Activated CD8-positive, alpha-beta memory T cell treated with anti-CD3 and anti-CD28 coated beads for 48 hours (primary cell): ENCODE measurements around the gene CHD1.

Experiments used
- DNase-seq, 3 experiments: peaks; one replicate each; pipeline ENCODE4 v3.0.0-alpha.2; 2020; ENCODE audit warnings: low read depth in 2 of 3, low spot score in 2 of 3

Gene CHD1

GRCh38 chr5:98816582-98817222 lies 112.1 kb downstream of the CHD1 start:
- no peak for DNase-seq

GRCh38 chr5:98813755-98814154 lies 115.1 kb downstream of the CHD1 start:
- no peak for DNase-seq

DNA sequence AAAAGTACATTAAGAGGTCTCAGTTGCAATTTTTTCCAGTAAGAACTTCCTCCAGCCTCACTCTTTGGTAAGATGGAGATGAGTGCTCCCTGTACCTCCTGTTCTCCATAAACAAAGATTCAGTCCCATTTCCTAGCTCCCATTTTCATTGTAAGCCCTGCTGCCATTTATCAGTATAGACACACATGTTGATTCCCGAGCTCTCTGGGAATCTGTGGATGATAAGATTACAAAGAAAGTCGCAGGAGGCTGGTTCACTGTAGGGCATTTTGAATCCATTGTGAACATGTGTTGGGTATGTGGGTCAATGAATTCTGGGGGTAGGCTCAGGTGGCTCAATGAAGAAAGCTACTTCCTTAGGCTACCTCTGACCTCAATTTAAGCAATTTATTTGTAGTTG lies 118.6 kb downstream of the CHD1 start:
- DNase-seq = no peak

DNA sequence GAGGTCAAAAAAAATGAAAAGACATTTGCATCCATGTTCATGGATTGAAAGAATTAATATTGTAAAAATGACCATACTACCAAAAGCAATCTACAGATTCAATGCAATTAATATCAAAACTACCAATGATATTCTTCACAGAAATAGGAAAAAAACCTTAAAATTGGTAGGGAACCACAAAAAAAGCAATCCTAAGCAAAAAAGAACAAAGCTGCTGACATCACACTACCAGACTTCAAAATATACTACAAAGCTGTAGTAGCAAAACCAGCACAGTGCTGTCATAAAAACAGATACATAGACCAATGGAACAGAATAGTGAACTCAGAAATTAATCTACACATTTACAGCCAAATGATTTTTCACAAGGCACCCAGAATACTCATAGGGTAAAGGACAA lies 121.0 kb downstream of the CHD1 start:
- DNase-seq = no peak

DNA sequence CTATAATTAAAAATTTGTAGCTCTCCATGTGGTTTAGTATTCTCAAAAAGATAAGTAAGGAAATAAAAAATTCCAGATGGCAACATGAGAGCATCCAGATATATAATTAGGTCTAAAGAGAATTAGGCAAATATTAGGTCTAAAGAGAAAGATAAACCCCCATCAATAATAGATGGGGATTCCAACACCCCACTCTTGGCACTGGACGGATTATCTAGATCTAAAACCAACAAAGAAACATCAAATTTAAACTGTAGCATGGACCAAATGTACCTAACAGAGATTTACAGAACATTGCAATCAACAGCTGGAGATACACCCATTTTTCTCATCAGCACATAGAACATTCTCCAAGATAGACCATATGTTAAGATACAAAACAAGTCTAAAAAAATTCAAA lies 123.7 kb downstream of the CHD1 start:
- no peak for DNase-seq

- DNase-seq = no peak
These were observed 124.7 kb downstream of the CHD1 start for GRCh38 chr5:98804066-98804465.
